Activated naive CD8-positive, alpha-beta T cell treated with anti-CD3 and anti-CD28 coated beads for 36 hours (primary cell): Measurements from ENCODE around the gene DPP6. TPM values are rescaled to one million over a fixed set of nuclear protein-coding genes. Genes with fewer than 3 reads are reported as not detected.

Experiments used
- DNase-seq: peaks from one replicate; pipeline ENCODE4 v3.0.0; 2021
- H3K27ac Mint-ChIP-seq: one replicate; pipeline ENCODE4 v1.8.0; 2022; ENCODE audit warnings: mild to moderate bottlenecking, moderate library complexity, mixed read lengths
- H3K27me3 Mint-ChIP-seq: one replicate; pipeline ENCODE4 v1.8.0; 2022; ENCODE audit warnings: mild to moderate bottlenecking, mixed read lengths
- H3K36me3 Mint-ChIP-seq: one replicate; pipeline ENCODE4 v1.8.0; 2021; ENCODE audit warnings: mild to moderate bottlenecking, mixed read lengths
- H3K4me1 Mint-ChIP-seq: one replicate; pipeline ENCODE4 v1.8.0; 2021; ENCODE audit warnings: mixed read lengths
- H3K4me3 Mint-ChIP-seq: one replicate; pipeline ENCODE4 v1.8.0; 2022; ENCODE audit warnings: mild to moderate bottlenecking, moderate library complexity, mixed read lengths
- H3K9me3 Mint-ChIP-seq: one replicate; pipeline ENCODE4 v1.8.0; 2022; ENCODE audit warnings: mixed read lengths
- total RNA-seq, 2 experiments: library from RNA; stranded (reverse); gene quantifications; one replicate each; pipeline ENCODE4 v1.2.3, GENCODE V29; 2021

DPP6 gene
- total RNA-seq, 2 experiments from 2014 or later: not detected

GRCh38 chr7:154304231-154304630 is 252.0 kb downstream of the DPP6 start:
- no peaks in the 10 kb centered on the region for H3K4me1 Mint-ChIP-seq
- H3K27me3 Mint-ChIP-seq: peaks cover 24% of the 10 kb centered on the region
- no peaks in the 10 kb centered on the region for H3K36me3 Mint-ChIP-seq
- no peaks in the 10 kb centered on the region for H3K9me3 Mint-ChIP-seq
- no peak overlapping the region for H3K4me3 Mint-ChIP-seq
- no peak overlapping the region for H3K27ac Mint-ChIP-seq
- DNase-seq: no peak

- no peak overlapping the region for H3K4me3 Mint-ChIP-seq
- peaks cover 24% of the 10 kb centered on the region for H3K27me3 Mint-ChIP-seq
- no peak overlapping the region for H3K27ac Mint-ChIP-seq
- DNase-seq: no peak
- no peaks in the 10 kb centered on the region for H3K9me3 Mint-ChIP-seq
- H3K4me1 Mint-ChIP-seq: no peaks in the 10 kb centered on the region
- H3K36me3 Mint-ChIP-seq: no peaks in the 10 kb centered on the region
Observed at GRCh38 chr7:154304740-154305700, 252.8 kb downstream of the DPP6 start.

GRCh38 chr7:154306036-154306435 is 253.8 kb downstream of the DPP6 start:
- H3K4me3 Mint-ChIP-seq: no peak overlapping the region
- H3K27ac Mint-ChIP-seq: no peak overlapping the region
- no peak for DNase-seq
- peaks cover 24% of the 10 kb centered on the region for H3K27me3 Mint-ChIP-seq
- H3K4me1 Mint-ChIP-seq: no peaks in the 10 kb centered on the region
- H3K36me3 Mint-ChIP-seq: no peaks in the 10 kb centered on the region
- no peaks in the 10 kb centered on the region for H3K9me3 Mint-ChIP-seq

DNA sequence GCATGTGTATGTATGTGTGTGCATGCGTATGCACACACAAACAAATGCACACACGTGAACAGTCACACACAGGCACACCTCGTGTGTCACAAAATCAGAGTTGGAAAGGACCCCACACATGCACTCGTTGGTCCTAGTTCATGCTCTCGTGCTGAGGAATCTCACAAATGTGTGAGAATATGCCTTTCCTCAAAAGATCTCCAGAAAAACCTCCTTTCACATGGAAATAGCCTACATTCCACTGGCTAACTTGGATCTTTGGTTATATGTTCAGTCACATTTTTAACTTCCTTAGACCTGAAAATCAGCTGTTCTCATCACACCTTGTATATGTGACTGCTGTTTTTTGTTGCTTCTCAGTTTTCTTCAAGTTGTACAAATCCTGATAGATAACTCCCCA is 256.7 kb downstream of the DPP6 start:
- H3K27ac Mint-ChIP-seq: no peak overlapping the region
- no peak overlapping the region for H3K4me3 Mint-ChIP-seq
- no peaks in the 10 kb centered on the region for H3K4me1 Mint-ChIP-seq
- no peaks in the 10 kb centered on the region for H3K9me3 Mint-ChIP-seq
- DNase-seq: no peak
- H3K36me3 Mint-ChIP-seq: no peaks in the 10 kb centered on the region
- peaks cover 24% of the 10 kb centered on the region for H3K27me3 Mint-ChIP-seq

DNA sequence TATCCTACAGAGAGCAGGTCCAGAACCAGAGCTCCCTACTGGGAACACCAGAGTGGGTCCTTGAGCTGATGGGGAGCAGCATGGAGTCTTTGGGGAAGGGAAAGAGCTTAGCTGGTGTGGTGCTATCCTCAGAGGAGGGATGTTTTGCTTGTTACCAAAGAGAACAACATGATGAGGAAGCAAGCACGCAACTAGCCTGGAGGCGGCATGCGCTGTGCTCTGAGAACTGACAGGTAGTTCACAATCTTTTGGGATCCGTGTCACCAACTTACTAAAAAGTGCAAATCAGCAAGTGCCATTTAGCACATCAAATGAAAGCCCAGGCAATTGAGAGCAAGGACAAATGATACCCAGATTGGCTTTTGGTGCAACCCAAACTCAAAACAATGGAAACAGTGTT is 257.9 kb downstream of the DPP6 start:
- no peaks in the 10 kb centered on the region for H3K36me3 Mint-ChIP-seq
- H3K27me3 Mint-ChIP-seq: peaks cover 17% of the 10 kb centered on the region
- no peak for DNase-seq

DNA sequence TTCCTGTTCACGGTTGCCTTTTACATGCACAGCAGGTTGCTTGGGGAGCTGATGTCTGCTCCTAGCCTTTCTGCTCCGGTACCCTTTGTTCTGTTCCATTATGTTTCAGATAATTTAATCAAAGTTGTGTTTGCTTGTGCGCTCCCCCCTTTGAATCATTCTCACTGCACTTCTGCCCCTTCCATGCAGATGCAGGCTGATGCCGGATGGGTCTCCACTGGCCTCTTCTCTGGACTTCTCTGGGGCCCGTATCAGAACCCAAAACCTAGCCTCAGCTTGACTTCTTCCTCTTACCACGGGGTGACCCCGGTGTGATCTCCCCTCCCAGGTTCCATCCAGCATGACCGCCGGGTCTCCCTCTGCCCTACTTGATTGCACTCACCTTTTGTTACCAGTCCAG is 272.0 kb downstream of the DPP6 start:
- H3K36me3 Mint-ChIP-seq: no peaks in the 10 kb centered on the region
- H3K4me3 Mint-ChIP-seq: no peak overlapping the region
- no peaks in the 10 kb centered on the region for H3K27me3 Mint-ChIP-seq
- H3K4me1 Mint-ChIP-seq: no peaks in the 10 kb centered on the region
- no peak for DNase-seq
- peaks cover 2% of the 10 kb centered on the region for H3K9me3 Mint-ChIP-seq
- H3K27ac Mint-ChIP-seq: no peak overlapping the region

More for the DNA sequence above, 257.9 kb downstream of the DPP6 start:
- H3K27ac Mint-ChIP-seq: no peak overlapping the region
- no peak overlapping the region for H3K4me3 Mint-ChIP-seq
- H3K9me3 Mint-ChIP-seq: no peaks in the 10 kb centered on the region
- H3K4me1 Mint-ChIP-seq: no peaks in the 10 kb centered on the region

DNA sequence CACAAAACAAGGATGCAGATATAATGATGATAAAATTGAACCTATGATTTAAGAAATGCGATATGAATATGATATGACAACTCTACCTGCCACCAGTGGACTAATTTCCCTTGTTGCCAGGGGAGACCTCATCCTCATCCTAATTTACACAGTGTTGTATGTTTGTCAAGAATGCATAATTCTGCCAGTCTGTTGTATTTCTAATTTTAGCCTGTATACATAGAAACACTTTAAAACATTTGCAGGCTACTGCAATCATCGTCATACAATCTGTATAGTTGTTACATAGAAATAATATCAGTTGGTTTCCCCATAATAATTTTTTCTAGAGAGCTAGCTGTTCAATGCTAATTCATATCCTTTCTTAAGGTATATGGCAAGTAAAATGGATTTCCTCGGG is 274.2 kb downstream of the DPP6 start:
- no peaks in the 10 kb centered on the region for H3K27me3 Mint-ChIP-seq
- H3K27ac Mint-ChIP-seq: no peak overlapping the region
- DNase-seq: no peak
- H3K36me3 Mint-ChIP-seq: no peaks in the 10 kb centered on the region
- peaks cover 2% of the 10 kb centered on the region for H3K9me3 Mint-ChIP-seq
- H3K4me1 Mint-ChIP-seq: no peaks in the 10 kb centered on the region
- H3K4me3 Mint-ChIP-seq: no peak overlapping the region

DNA sequence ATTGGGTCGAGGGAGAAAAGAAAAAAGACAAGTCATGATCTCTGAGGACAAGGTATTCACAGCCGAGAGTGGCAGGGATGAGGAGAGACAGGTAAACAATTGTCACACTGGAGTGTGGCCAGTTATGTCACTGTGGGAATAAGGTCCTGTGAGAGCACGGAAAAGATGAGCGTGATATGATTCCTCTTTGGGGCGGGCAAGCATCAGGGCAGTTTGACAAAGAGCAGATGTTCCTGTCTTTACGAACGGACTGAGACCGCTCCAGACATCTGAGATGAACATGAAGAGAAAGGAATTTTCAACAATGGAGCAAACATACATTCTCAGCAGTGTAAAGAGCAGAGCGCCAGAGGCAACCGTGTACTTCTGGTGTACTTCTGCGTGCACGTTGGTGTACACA is 278.1 kb downstream of the DPP6 start:
- no peak overlapping the region for H3K27ac Mint-ChIP-seq
- DNase-seq: no peak
- no peaks in the 10 kb centered on the region for H3K4me1 Mint-ChIP-seq
- H3K36me3 Mint-ChIP-seq: no peaks in the 10 kb centered on the region
- H3K4me3 Mint-ChIP-seq: no peak overlapping the region
- H3K9me3 Mint-ChIP-seq: no peaks in the 10 kb centered on the region
- H3K27me3 Mint-ChIP-seq: no peaks in the 10 kb centered on the region

DNA sequence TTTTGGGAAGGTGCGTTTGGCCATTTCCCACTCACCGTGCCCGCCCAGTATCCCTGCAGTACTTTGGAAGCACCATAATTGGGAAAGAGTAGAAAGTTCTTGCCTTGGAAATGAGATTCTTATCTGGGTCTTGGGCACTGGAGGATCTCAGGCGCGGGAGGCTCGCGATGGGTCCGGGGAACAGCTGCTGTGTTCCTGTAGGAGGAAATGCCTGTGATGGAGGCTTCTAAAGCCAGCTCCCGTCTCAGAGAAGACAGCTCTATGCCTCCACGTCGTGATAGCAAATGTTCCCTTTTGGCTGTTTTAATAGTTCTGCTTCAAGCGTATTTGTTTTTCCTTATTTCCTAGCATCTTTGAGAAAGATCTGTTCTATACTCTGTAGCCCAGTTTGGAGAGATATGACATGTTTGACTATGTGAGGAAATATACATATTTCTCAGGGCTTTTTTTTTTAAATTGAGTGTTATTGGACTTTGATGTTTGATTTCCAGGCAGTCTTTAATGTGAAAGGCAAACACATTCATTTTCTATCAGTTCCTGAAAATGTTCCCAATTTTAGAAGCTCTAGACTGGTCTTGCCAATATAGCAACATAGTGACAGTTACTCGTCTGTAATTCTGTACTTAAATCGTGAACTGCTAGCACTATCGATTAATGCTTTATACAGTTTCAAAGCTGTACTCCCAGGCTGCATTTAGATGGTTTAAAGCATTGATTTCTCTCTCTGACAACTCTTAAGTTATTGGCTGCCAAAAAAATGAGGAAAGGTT is 280.8 kb downstream of the DPP6 start:
- no peak for DNase-seq
- no peak overlapping the region for H3K27ac Mint-ChIP-seq
- H3K4me1 Mint-ChIP-seq: no peaks in the 10 kb centered on the region
- no peaks in the 10 kb centered on the region for H3K9me3 Mint-ChIP-seq
- H3K4me3 Mint-ChIP-seq: no peak overlapping the region
- H3K27me3 Mint-ChIP-seq: no peaks in the 10 kb centered on the region
- H3K36me3 Mint-ChIP-seq: no peaks in the 10 kb centered on the region

DNA sequence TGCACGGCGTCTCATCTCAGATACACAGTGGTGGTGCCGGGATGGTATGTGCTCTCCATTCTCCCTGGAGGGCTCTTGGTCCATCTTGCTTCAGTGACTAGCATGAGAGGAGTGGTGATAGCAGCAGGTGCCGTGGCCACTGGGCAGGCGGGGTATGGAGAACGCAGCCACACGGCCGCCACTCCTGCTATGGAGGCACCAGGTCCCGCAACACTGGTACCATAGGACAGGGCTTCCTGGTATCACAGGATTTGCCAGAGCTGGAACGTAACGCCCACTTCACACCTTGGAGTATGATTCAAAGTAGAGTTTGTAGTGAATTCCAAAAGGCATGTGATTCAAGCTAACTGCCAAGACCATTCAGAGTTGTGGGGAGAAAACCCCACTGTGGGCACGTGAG is 284.1 kb downstream of the DPP6 start:
- Mint-ChIP-seq H3K4me1 (no peaks in the 10 kb centered on the region), H3K4me3 (no peak overlapping the region), H3K36me3 (no peaks in the 10 kb centered on the region), H3K9me3 (no peaks in the 10 kb centered on the region), H3K27me3 (no peaks in the 10 kb centered on the region), H3K27ac (no peak overlapping the region)
- no peak for DNase-seq

DNA sequence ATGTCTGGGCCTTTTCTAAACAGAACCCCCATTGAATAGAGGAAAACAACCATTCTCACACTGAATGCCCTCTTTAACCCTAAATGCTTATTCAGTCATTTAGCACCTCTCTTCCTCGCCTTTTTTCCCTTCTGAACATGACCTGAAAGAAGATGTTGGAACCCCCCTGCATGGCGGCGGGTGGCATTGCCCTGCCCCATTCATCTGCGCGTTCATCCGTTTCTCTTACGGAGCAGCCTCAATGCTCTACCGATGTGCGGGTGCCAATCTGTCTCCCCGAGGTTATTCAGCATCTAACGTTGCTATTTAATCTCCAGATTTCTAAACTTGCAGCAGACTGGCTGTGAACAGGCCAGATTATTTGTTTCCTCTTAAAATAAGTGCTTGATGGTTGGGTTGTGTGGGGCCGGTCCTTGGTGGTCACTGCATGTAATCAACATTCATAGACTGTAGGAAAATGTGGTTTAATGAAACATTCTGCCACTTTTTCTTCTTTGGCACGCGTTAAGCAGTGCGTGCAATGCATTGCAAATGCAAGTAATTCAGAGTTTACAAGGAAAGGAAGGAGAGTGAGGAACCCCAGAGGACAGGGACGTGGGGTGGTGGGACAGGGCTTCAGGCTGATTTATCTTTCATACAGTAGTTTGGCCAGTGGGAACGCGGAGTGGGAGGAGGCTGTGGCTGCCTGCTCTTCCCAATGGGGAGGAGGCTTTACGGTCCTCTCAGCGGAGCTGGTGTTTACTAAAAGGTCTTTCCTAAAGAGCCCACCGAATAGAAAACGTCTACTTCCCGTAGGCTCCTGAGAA is 286.7 kb downstream of the DPP6 start:
- Mint-ChIP-seq H3K4me1 (no peaks in the 10 kb centered on the region), H3K27me3 (no peaks in the 10 kb centered on the region), H3K4me3 (no peak overlapping the region), H3K36me3 (no peaks in the 10 kb centered on the region), H3K9me3 (no peaks in the 10 kb centered on the region), H3K27ac (no peak overlapping the region)
- DNase-seq: no peak

DNA sequence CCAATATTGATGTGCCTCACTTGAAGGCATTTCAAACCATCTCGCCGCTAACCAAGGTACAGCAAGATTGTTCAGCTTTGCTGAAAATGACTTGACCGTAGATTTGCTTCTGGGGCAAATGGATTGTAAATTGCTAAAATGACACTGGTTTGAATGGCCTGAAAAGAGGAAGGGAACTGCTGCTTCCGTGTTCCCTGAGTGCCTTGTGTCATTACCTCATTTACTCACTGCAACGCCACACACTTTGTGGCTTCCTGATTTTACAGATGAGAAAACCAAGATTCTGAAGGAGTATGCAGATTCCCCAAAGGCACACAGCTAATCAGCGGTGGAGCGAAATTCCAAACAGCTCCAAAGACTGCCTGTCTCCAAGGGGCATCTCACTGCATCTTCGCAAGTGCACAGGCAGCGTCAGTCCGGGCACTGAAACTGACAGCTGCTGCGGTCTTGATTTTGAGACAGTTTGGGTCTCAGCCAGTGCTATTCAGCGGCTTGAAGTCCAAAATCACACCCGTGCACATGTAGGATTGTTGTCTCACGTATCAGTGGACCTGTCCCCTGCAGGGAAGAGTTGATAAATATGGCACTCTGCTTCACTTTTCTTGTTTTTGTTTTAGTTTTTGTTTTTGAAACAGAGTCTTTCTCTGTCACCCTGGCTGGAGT is 290.9 kb downstream of the DPP6 start:
- no peaks in the 10 kb centered on the region for H3K4me1 Mint-ChIP-seq
- no peaks in the 10 kb centered on the region for H3K27me3 Mint-ChIP-seq
- no peak overlapping the region for H3K4me3 Mint-ChIP-seq
- H3K36me3 Mint-ChIP-seq: no peaks in the 10 kb centered on the region
- no peaks in the 10 kb centered on the region for H3K9me3 Mint-ChIP-seq
- no peak overlapping the region for H3K27ac Mint-ChIP-seq
- DNase-seq: no peak

GRCh38 chr7:154343778-154344412 is 291.7 kb downstream of the DPP6 start:
- no peak for DNase-seq
- no peaks in the 10 kb centered on the region for H3K36me3 Mint-ChIP-seq
- no peaks in the 10 kb centered on the region for H3K4me1 Mint-ChIP-seq
- H3K4me3 Mint-ChIP-seq: no peak overlapping the region
- H3K27me3 Mint-ChIP-seq: no peaks in the 10 kb centered on the region
- H3K9me3 Mint-ChIP-seq: no peaks in the 10 kb centered on the region
- H3K27ac Mint-ChIP-seq: no peak overlapping the region

DNA sequence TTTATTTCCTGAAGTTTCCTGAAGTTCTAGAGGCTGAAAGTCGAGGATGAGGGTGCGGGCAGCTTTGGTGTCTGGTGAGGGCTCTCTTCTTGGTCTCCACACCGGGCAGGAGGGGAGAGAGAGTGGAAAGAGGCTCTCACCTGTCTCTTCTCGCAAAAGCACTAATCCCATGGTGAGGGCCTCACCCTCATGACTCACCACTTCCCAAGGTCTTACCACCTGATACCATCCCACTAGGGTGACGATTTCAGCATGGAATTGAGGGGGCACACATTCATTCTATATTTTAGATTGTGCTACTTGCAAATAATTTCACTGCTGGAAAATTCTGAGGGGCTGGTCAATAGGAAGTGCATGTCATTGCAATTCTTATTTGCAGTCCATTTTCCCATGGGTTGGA is 292.9 kb downstream of the DPP6 start:
- no peaks in the 10 kb centered on the region for H3K36me3 Mint-ChIP-seq
- DNase-seq: no peak
- H3K27me3 Mint-ChIP-seq: no peaks in the 10 kb centered on the region
- H3K27ac Mint-ChIP-seq: no peak overlapping the region
- no peak overlapping the region for H3K4me3 Mint-ChIP-seq
- no peaks in the 10 kb centered on the region for H3K4me1 Mint-ChIP-seq
- H3K9me3 Mint-ChIP-seq: peaks cover 3% of the 10 kb centered on the region
